ENCODE measurements around the gene GCDH. TPM values are rescaled to one million over a fixed set of nuclear protein-coding genes. Genes with fewer than 3 reads are reported as not detected.

GCDH gene
- total RNA-seq, 1 donor from 2014 or later = 60.6 TPM

- H3K27ac Mint-ChIP-seq = no peak overlapping the region
- TF ChIP-seq CTCF (IDR thresholded peaks at IDR 0.05; ENCODE audit: unreplicated experiment) = no peak
- no peaks in the 10 kb centered on the region for H3K9me3 Mint-ChIP-seq (ENCODE audit: low read depth)
- H3K36me3 Mint-ChIP-seq (ENCODE audit: insufficient read depth) = no peaks in the 10 kb centered on the region
- peaks cover 12% of the 10 kb centered on the region for H3K27me3 Mint-ChIP-seq
- no peak overlapping the region for H3K4me3 Mint-ChIP-seq (ENCODE audit: low read depth)
- no peak for DNase-seq (ENCODE audit: low spot score, unreplicated experiment)
- H3K4me1 Mint-ChIP-seq (ENCODE audit: low read depth) = peaks cover 10% of the 10 kb centered on the region
Measured at GRCh38 chr19:12884627-12884925, 6.4 kb upstream of the GCDH start.

- TF ChIP-seq CTCF (IDR thresholded peaks at IDR 0.05; ENCODE audit: unreplicated experiment) = peak; percentile 72
- Mint-ChIP-seq H3K9me3 (ENCODE audit: low read depth) (no peaks in the 10 kb centered on the region), H3K36me3 (ENCODE audit: insufficient read depth) (no peaks in the 10 kb centered on the region), H3K4me1 (ENCODE audit: low read depth) (peaks cover 10% of the 10 kb centered on the region), H3K27me3 (peaks cover 12% of the 10 kb centered on the region), H3K4me3 (ENCODE audit: low read depth) (peak overlapping the region; percentile 80), H3K27ac (peak overlapping the region; percentile 85)
- DNase-seq (ENCODE audit: low spot score, unreplicated experiment) = peak; percentile 79
Measured at GRCh38 chr19:12884926-12885748, 5.8 kb upstream of the GCDH start.

GRCh38 chr19:12885749-12886650 lies 5.0 kb upstream of the GCDH start:
- no peak for DNase-seq (ENCODE audit: low spot score, unreplicated experiment)
- peaks cover 9% of the 10 kb centered on the region for H3K4me1 Mint-ChIP-seq (ENCODE audit: low read depth)
- H3K27ac Mint-ChIP-seq = no peak overlapping the region
- H3K36me3 Mint-ChIP-seq (ENCODE audit: insufficient read depth) = no peaks in the 10 kb centered on the region
- TF ChIP-seq CTCF (IDR thresholded peaks at IDR 0.05; ENCODE audit: unreplicated experiment) = no peak
- H3K9me3 Mint-ChIP-seq (ENCODE audit: low read depth) = no peaks in the 10 kb centered on the region
- peak overlapping the region; percentile 69 for H3K4me3 Mint-ChIP-seq (ENCODE audit: low read depth)
- peaks cover 12% of the 10 kb centered on the region for H3K27me3 Mint-ChIP-seq

GRCh38 chr19:12886651-12886968 lies 4.3 kb upstream of the GCDH start:
- no peak for TF ChIP-seq CTCF (IDR thresholded peaks at IDR 0.05; ENCODE audit: unreplicated experiment)
- Mint-ChIP-seq H3K27ac (no peak overlapping the region), H3K9me3 (ENCODE audit: low read depth) (no peaks in the 10 kb centered on the region), H3K36me3 (ENCODE audit: insufficient read depth) (no peaks in the 10 kb centered on the region), H3K27me3 (peaks cover 12% of the 10 kb centered on the region), H3K4me1 (ENCODE audit: low read depth) (peaks cover 14% of the 10 kb centered on the region), H3K4me3 (ENCODE audit: low read depth) (peak overlapping the region; percentile 69)
- no peak for DNase-seq (ENCODE audit: low spot score, unreplicated experiment)

GRCh38 chr19:12886969-12887747 lies 3.8 kb upstream of the GCDH start, which contains the start of gene KLF1:
TSS of gene KLF1 (minus strand) at chr19:12887201. CDS start at chr19:12887140, 61 bp downstream.
- Mint-ChIP-seq H3K9me3 (ENCODE audit: low read depth) (no peaks in the 10 kb centered on the region), H3K36me3 (ENCODE audit: insufficient read depth) (no peaks in the 10 kb centered on the region), H3K27me3 (peaks cover 12% of the 10 kb centered on the region), H3K4me3 (ENCODE audit: low read depth) (peak within 1 kb of the TSS; percentile 69), H3K4me1 (ENCODE audit: low read depth) (peaks cover 17% of the 10 kb centered on the region), H3K27ac (no peak within 1 kb of the TSS)
- no peak for TF ChIP-seq CTCF (IDR thresholded peaks at IDR 0.05; ENCODE audit: unreplicated experiment)
- DNase-seq (ENCODE audit: low spot score, unreplicated experiment) = no peak
